ENCODE results near the gene CDYL2.

CDYL2 gene

DNA sequence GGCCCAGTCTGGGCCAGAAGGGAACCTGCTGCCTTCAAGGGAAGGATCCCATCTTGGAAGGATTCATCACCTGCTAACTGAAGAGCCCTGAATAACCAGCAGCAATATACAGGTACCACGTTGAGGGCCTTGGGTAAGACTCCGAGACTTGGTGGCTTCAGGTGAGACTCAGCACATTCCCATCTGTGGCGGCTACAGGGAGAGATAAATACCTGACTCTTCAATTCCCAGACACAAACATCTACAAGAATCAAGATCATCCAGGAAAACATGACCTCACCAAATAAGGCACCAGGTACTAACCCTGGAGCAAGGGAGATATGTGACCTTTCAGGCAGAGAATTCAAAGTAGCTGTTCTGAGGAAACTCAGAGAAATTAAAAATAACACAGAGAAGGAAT lies 164.1 kb downstream of the CDYL2 start:
- H3K4me1 ChIP-seq (ENCODE audit: low read length): no peaks in the 10 kb centered on the region
- H3K9ac ChIP-seq (ENCODE audit: low read length): no peak overlapping the region
- no peaks in the 10 kb centered on the region for H3K27me3 ChIP-seq (ENCODE audit: low read depth, low read length)
- no peaks in the 10 kb centered on the region for H4K20me1 ChIP-seq (ENCODE audit: insufficient read depth, low read length)
- H3K27ac ChIP-seq (ENCODE audit: low read length): no peak overlapping the region
- no peaks in the 10 kb centered on the region for H3K79me2 ChIP-seq (ENCODE audit: low read length)
- H3K9me3 ChIP-seq (ENCODE audit: insufficient read depth, low read length): no peaks in the 10 kb centered on the region
- no peak overlapping the region for H2AFZ ChIP-seq (ENCODE audit: low read depth, low read length)
- TF ChIP-seq EZH2phosphoT487 (IDR thresholded peaks at IDR 0.05; ENCODE audit: low read depth): no peak
- TF ChIP-seq, protein P1, sequence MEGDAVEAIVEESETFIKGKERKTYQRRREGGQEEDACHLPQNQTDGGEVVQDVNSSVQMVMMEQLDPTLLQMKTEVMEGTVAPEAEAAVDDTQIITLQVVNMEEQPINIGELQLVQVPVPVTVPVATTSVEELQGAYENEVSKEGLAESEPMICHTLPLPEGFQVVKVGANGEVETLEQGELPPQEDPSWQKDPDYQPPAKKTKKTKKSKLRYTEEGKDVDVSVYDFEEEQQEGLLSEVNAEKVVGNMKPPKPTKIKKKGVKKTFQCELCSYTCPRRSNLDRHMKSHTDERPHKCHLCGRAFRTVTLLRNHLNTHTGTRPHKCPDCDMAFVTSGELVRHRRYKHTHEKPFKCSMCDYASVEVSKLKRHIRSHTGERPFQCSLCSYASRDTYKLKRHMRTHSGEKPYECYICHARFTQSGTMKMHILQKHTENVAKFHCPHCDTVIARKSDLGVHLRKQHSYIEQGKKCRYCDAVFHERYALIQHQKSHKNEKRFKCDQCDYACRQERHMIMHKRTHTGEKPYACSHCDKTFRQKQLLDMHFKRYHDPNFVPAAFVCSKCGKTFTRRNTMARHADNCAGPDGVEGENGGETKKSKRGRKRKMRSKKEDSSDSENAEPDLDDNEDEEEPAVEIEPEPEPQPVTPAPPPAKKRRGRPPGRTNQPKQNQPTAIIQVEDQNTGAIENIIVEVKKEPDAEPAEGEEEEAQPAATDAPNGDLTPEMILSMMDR (IDR thresholded peaks at IDR 0.05; ENCODE audit: low read depth, low read length): no peak
- no peak overlapping the region for H3K4me2 ChIP-seq (ENCODE audit: low read length)
- no peak overlapping the region for H3K4me3 ChIP-seq (ENCODE audit: low read length)
- no peaks in the 10 kb centered on the region for H3K36me3 ChIP-seq (replicated peaks; ENCODE audit: low read depth, low read length)

DNA sequence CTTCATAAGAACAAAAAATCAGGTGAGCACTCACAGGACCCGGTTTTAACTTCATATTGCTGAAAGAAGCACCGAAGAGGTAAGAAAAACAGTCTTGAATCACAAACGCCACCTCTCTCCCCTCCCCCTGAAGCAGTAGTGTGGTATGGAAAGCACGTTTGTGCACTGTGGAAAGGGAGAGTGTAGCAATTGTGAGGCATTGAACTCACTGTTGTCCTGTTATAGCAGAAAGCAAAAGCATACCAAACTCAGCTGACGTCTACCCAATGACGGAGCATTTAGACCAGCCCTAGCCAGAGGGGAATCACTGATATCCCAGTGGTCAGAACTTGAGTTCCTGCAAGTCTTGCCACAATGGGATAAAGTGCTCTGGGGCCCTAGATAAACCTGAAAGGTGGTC lies 164.8 kb downstream of the CDYL2 start:
- Histone ChIP-seq H4K20me1 (ENCODE audit: insufficient read depth, low read length) (no peaks in the 10 kb centered on the region), H2AFZ (ENCODE audit: low read depth, low read length) (no peak overlapping the region), H3K4me3 (ENCODE audit: low read length) (no peak overlapping the region), H3K9ac (ENCODE audit: low read length) (no peak overlapping the region), H3K79me2 (ENCODE audit: low read length) (no peaks in the 10 kb centered on the region), H3K9me3 (ENCODE audit: insufficient read depth, low read length) (no peaks in the 10 kb centered on the region), H3K27ac (ENCODE audit: low read length) (no peak overlapping the region), H3K36me3 (replicated peaks; ENCODE audit: low read depth, low read length) (no peaks in the 10 kb centered on the region), H3K27me3 (ENCODE audit: low read depth, low read length) (no peaks in the 10 kb centered on the region), H3K4me2 (ENCODE audit: low read length) (no peak overlapping the region), H3K4me1 (ENCODE audit: low read length) (no peaks in the 10 kb centered on the region)
- TF ChIP-seq, protein P1 (IDR thresholded peaks at IDR 0.05; ENCODE audit: low read depth, low read length): no peak
- no peak for TF ChIP-seq EZH2phosphoT487 (IDR thresholded peaks at IDR 0.05; ENCODE audit: low read depth)

DNA sequence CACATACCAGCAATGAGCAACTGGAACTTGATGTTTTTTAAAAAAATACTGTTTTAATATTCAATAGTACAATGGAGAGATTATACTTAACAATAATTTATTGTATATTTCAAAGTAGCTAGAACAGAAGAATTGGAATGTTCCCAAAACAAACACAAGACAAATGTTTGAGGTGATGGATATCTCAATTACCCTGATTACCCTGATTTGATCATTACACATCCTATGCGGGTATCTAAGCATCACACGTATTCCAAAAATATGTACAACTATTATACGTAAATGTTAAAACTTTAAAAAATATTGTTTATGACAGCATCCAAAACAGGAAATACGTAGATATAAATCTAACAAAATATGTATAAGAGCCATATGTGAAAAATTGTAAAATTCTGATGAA lies 166.8 kb downstream of the CDYL2 start:
- TF ChIP-seq, protein P1 (IDR thresholded peaks at IDR 0.05; ENCODE audit: low read depth, low read length): no peak
- TF ChIP-seq EZH2phosphoT487 (IDR thresholded peaks at IDR 0.05; ENCODE audit: low read depth): no peak
- H3K4me1 ChIP-seq (ENCODE audit: low read length): no peaks in the 10 kb centered on the region

DNA sequence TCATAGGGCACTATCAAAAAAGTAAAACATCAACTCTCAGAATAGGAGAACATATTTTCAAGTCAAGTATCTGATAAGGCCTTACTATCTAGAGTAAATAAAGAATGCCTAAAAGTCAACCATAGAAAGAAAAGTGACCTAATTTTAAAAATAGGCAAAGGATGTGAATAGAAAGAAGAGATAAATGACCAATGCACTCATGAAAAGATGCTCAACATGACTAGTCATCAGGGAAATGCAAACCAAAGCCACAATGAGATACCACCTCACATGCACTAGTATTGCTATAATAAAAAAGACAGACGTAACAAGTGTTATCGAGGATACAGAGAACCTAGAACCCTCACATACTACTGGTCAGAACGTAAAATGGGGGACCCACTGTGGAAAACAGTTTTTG lies 172.8 kb downstream of the CDYL2 start:
- H3K4me1 ChIP-seq (ENCODE audit: low read length): peaks cover 12% of the 10 kb centered on the region
- H3K27me3 ChIP-seq (ENCODE audit: low read depth, low read length): peaks cover 4% of the 10 kb centered on the region; the same call in 1 of the 2 replicates
- no peak overlapping the region for H2AFZ ChIP-seq (ENCODE audit: low read depth, low read length)
- no peak overlapping the region for H3K9ac ChIP-seq (ENCODE audit: low read length)
- H3K36me3 ChIP-seq (replicated peaks; ENCODE audit: low read depth, low read length): no peaks in the 10 kb centered on the region
- H3K27ac ChIP-seq (ENCODE audit: low read length): no peak overlapping the region
- no peaks in the 10 kb centered on the region for H3K79me2 ChIP-seq (ENCODE audit: low read length)
- H3K4me3 ChIP-seq (ENCODE audit: low read length): no peak overlapping the region
- 0 out of 2 replicates have a peak, but pooled peaks cover 2% of the 10 kb centered on the region for H3K9me3 ChIP-seq (ENCODE audit: insufficient read depth, low read length)
- H3K4me2 ChIP-seq (ENCODE audit: low read length): no peak overlapping the region
- peaks cover 4% of the 10 kb centered on the region; the same call in 1 of the 2 replicates for H4K20me1 ChIP-seq (ENCODE audit: insufficient read depth, low read length)
- no peak for TF ChIP-seq EZH2phosphoT487 (IDR thresholded peaks at IDR 0.05; ENCODE audit: low read depth)
- TF ChIP-seq, protein P1 (IDR thresholded peaks at IDR 0.05; ENCODE audit: low read depth, low read length): no peak

More for the DNA sequence above, 166.8 kb downstream of the CDYL2 start:
- no peak overlapping the region for H3K9ac ChIP-seq (ENCODE audit: low read length)
- no peaks in the 10 kb centered on the region for H3K36me3 ChIP-seq (replicated peaks; ENCODE audit: low read depth, low read length)
- no peak overlapping the region for H3K27ac ChIP-seq (ENCODE audit: low read length)
- H2AFZ ChIP-seq (ENCODE audit: low read depth, low read length): no peak overlapping the region
- H3K27me3 ChIP-seq (ENCODE audit: low read depth, low read length): no peaks in the 10 kb centered on the region
- H3K4me2 ChIP-seq (ENCODE audit: low read length): no peak overlapping the region
- H3K4me3 ChIP-seq (ENCODE audit: low read length): no peak overlapping the region
- no peaks in the 10 kb centered on the region for H4K20me1 ChIP-seq (ENCODE audit: insufficient read depth, low read length)
- no peaks in the 10 kb centered on the region for H3K79me2 ChIP-seq (ENCODE audit: low read length)
- no peaks in the 10 kb centered on the region for H3K9me3 ChIP-seq (ENCODE audit: insufficient read depth, low read length)
